ENCODE results near the gene GABRD.

DNA sequence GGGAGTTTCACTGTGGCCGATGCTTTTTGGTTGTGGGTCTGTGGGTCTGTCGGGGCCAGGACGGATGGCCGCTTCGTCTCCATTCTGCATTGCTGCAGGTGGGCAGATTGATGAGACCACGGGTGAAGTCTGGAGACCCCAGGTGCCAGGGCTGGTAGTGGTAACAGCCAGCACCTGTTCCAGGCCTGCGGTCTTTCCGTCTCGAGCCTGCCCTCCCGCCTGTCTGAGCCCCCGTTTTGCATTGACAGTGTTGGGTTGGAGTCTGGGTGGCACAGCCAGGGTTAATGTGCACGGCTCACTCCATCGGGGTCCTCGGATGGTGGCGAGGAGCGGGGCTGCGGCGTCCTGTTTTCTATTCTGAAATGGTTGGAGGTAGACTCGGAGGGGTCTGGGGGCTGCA lies 55.3 kb downstream of the GABRD start:
- TF ChIP-seq CTCF (IDR thresholded peaks at IDR 0.05; ENCODE audit: insufficient read depth, low read depth, low read length) (no peak), EZH2 (IDR thresholded peaks at IDR 0.05; ENCODE audit: insufficient read depth, low read length) (no peak)
